Activated T-helper 1 cell treated with anti-CD3 and anti-CD28 coated beads, Interleukin-2, amount 50 U/mL, for 16 hours (primary cell): Measurements from ENCODE around the gene AQP3.
"Not testable (repeated sequence)": the region's sequence is repeated elsewhere in the genome, so short reads cannot be mapped to it uniquely, and the experiment has no call there.

Source experiments
- DNase-seq, 2 donors: peaks; one replicate each; pipeline ENCODE4 v3.0.0-alpha.2; 2020; ENCODE audit warnings: low read depth in 1 of 2, low spot score in 1 of 2

Gene AQP3

DNA sequence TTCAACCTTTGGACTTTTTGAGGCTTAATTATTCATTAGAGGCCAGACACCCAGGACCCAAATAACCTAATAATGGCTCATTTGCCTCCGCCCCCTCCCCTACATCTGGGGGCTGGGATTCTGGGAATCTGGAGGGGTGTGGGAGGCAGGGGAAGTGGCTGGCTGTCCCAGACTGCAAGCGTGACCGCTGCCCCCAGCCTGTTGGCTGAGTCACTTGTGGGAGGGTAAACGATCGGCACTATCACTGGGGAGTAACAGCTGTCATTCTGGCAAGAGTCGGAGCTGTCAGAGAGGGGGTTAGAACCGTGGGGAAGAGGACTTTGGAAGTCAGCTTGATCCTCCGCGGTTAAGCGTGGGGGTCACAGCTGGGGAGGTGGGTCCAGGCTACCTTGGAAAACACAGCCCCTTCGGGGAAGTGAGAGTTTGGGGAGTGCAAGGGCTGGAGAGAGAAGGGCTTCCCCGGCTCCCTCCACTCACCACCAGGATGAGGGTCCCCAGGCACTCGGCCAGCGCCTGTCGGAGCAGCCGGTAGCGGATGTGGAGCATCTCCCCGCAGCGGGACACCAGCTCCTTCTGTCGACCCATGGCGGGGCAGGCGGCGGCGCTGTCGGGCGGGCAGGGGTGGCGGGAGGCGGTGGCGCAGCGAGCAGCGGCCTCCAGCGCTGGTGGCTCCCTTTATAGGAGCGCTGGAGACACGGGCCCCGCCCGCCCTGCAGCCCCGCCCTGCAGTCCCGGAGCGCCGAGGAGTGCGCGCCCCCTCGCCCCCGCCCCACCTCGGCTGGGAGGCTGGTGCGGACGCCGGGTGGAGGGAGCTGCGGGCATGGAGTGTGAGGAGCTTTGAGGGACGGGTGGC, at the start of gene AQP3:
TSS of gene AQP3 (minus strand) at position 648 of the 853 bp plus-strand sequence. CDS start at position 585, 63 bp downstream.
- peak; percentile 52 to 59 for DNase-seq

DNA sequence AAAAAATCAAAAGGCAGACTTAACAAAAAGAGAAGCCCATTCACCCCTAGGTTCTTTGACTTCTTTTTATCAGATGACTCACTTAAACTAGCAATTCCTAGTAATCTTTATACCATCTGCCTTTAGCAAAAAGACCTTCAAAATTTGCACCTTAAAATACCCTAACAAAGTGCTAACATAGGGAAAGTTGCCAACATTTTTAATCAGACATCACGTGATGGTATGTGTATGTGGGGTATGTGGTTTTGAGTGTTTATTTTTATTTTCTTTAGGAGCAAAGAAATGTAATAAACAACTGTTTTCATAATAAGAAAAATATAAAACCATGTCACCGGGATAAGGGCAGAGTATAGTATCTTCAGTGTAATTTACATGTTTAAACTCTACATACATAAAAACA, 46.4 kb upstream of the AQP3 start:
- DNase-seq, result not testable (repeated sequence)

DNA sequence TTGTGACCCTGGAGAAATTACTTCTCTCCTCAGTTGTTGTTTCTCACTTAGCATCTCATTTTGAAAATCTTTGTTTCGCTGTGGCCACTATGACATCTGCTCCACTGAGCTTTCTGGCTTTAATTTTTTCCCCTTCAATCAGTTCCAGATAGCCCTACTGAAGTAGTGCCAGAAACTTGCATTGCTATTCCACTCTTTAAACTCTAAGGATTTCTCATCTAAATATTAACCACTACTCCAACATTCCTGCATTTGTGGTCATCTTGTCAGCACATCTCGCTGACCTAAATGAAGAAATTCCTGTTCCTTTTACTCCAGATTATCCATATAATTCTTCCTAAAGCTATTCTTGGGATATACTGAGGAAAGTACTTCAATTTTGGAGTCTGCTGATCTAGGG, 41.7 kb upstream of the AQP3 start:
- DNase-seq, result no peak

GRCh38 chr9:33485312-33485711, 37.9 kb upstream of the AQP3 start:
- DNase-seq, result not testable (repeated sequence)

GRCh38 chr9:33480976-33481375, 33.6 kb upstream of the AQP3 start:
- DNase-seq, result no peak

- no peak for DNase-seq
Measured at GRCh38 chr9:33480106-33480505, 32.7 kb upstream of the AQP3 start.

- no peak for DNase-seq
Measured at GRCh38 chr9:33476503-33476902, 29.1 kb upstream of the AQP3 start.

- no peak for DNase-seq
Measured at GRCh38 chr9:33475357-33475756, 28.0 kb upstream of the AQP3 start.

DNA sequence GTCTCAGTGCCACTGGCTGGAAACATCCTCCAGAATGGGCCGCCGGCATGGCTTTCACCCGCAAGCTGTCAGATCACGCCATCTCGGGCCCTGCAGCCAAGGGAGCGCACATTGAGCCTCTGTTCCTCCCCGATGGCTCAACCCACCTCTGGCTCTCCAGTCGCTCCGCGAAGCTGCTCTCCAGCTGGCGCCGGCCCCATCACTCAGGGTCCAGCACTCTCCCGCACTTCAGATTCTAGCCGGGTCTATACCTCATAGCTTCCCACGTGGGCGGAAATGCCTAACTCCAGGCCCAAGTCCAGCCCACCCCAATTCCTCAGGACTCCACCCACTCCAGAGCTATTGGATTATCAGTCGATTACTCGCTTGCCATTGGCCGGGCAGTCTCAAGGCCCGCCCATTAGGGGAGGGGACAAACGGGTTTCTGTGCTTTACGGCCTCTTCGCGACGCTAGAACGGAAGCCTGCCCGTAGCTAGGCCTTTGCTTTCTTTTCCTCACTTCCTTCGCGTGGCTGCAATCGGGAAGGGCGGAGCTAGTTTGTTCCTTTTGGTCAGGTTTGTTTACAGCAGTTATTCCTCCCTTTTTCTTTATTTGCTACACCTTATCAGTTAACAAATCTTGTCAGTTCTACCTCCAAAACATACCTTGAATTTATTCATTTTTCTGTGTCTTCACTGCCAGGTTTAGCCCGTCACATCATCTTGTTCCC, 26.4 kb upstream of the AQP3 start, which contains the start of gene NOL6:
TSS of gene NOL6 (minus strand) at position 282 of the 710 bp plus-strand sequence. CDS start at position 200, 82 bp downstream.
- peak; percentile 95 to 96 for DNase-seq

GRCh38 chr9:33472881-33473615, 25.7 kb upstream of the AQP3 start:
- no peak for DNase-seq

DNA sequence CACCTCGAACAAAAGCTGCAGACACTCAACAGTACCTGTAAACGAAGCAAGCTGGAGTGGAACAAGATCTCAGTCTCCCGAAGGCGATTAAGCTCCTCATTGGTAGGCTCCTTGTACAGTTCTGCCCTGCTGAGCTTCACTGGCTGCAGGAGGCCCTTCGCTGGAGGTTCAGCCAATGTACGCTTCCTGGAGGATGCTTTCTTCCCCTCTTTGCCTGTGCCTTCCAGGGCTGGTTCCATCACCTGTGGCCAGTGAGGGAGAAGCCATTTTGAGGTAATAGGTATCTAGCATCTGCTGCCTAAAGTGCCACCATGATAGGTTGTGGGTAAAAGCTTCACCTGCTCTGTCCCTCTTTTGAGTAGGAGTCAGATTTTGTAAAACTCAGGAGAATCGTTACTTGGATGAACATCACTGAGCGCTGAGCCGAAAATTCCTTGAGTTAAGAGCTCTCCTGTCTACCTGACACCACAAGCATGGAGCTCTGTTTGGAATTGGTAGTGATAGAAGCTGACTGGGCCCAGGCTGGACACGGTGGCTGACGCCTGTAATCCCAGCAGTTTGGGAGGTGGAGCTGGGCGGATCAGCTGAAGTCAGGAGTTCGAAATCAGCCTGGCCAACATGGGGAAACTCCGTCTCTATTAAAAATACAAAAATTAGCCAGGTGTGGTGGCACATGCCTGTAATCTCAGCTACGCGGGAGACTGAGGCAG, 24.9 kb upstream of the AQP3 start:
- no peak for DNase-seq

- DNase-seq, result no peak
Measured at GRCh38 chr9:33471361-33471760, 24.0 kb upstream of the AQP3 start.

DNA sequence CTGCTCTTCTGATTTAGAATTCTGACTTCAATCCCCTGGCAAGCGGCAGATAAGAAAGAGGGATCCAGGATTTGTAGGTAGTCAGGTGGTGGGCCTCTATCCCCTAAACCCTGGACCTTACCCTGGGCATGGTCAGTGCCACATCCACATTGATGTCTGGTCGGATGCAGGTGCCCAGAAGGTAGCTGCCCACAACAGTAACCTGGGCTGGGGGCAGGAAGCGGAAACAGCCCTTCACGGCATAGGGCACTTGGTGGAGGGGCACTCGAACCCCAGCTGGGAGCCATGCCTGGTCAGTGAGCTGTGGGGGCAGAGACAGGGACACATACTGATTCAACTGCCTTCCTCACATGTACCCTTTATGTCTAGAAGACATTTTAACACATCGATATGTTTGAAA, 22.5 kb upstream of the AQP3 start:
- DNase-seq, result no peak

DNA sequence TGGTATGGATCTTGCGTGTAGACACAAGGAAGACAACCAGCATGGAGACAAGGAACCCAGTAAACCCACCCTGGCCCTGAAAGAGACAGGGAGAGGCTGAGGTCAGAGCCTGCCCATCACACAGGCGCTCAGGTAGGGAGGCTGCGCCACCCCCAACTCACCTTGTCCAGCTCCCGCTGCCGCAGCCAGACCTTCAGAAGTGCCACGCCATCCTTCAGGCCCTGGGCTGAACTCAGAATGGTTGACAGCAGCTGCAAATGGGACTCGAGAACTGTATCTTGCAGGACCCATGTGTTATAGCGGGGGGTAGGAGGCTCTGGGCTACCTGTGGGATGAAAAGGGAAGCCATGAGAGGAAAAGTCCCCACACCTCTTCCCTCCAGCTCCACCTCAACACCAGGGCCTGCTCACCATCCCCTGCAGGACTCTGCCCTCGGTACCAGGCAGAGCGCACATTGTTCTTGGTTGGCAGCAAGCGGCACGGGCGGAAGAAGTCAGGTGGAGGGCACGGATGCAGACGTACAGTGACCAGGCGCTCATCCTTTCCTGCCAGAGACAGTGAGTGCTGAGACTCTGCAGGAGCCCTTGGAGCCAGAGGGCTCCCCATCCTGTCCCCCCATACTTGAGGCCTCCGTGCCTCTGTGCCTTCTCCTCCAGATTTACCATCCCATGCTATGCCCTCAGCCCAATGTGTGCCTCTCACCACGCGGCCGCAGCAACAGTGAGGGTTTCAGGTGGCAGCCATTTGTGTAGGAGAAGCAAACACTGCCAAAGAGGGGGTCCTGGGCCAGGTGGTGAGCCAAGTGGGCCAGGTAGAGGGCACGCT, 21.6 kb upstream of the AQP3 start:
- DNase-seq, result no peak

GRCh38 chr9:33468215-33468730, 20.9 kb upstream of the AQP3 start:
- no peak for DNase-seq

GRCh38 chr9:33467526-33467925, 20.1 kb upstream of the AQP3 start:
- no peak for DNase-seq

- DNase-seq, result peak; percentile 60 to 70
Measured at GRCh38 chr9:33466565-33467495, 19.4 kb upstream of the AQP3 start.
